NCI-H526 treated with DMSO at 0.1 percent for 48 hours (cell line): ENCODE data around the gene PSTPIP1.

Experiments
- DNase-seq: peaks from one replicate; lab custom pipeline; 2025; lab: John Stamatoyannopoulos, UW

Gene PSTPIP1

GRCh38 chr15:77070180-77070494 lies 75.2 kb downstream of the PSTPIP1 start:
- DNase-seq, result no peak

GRCh38 chr15:77070495-77071304 lies 75.8 kb downstream of the PSTPIP1 start, which contains the start of gene TSPAN3:
Gene TSPAN3, minus strand, starts transcription at chr15:77071109. Its CDS starts 155 bp downstream, at chr15:77070954.
- DNase-seq, result peak; percentile 90

GRCh38 chr15:77071305-77072223 lies 76.6 kb downstream of the PSTPIP1 start:
- DNase-seq, result no peak

GRCh38 chr15:77074350-77074749 lies 79.4 kb downstream of the PSTPIP1 start:
- DNase-seq, result no peak

GRCh38 chr15:77075528-77075927 lies 80.6 kb downstream of the PSTPIP1 start:
- DNase-seq, result no peak

- DNase-seq, result no peak
Observed at GRCh38 chr15:77076323-77076915, 81.5 kb downstream of the PSTPIP1 start.

GRCh38 chr15:77081971-77082370 lies 87.0 kb downstream of the PSTPIP1 start:
- DNase-seq, result no peak

- DNase-seq, result peak; percentile 95
Observed at GRCh38 chr15:77083381-77084160, 88.6 kb downstream of the PSTPIP1 start.

GRCh38 chr15:77084436-77084835 lies 89.5 kb downstream of the PSTPIP1 start:
- no peak for DNase-seq

- DNase-seq, result no peak
Observed at GRCh38 chr15:77085297-77085696, 90.4 kb downstream of the PSTPIP1 start.
